GM19438 (cell line): ENCODE data around the gene NCF4.

Experiments
- ATAC-seq: cut with Tn5 transposase; IDR thresholded peaks from one replicate; pipeline ENCODE4 v1.9.1; 2021; ENCODE audit warnings: low read depth; ENCODE audit not compliant: unreplicated experiment

The NCF4 gene

GRCh38 chr22:36863979-36864378, 3.2 kb downstream of the NCF4 start:
- no peak for ATAC-seq

- ATAC-seq: no peak
Observed at GRCh38 chr22:36864454-36865215, 3.8 kb downstream of the NCF4 start.

- ATAC-seq: no peak
Observed at GRCh38 chr22:36865346-36865745, 4.5 kb downstream of the NCF4 start.

GRCh38 chr22:36867695-36868094, 6.9 kb downstream of the NCF4 start:
- ATAC-seq: no peak

GRCh38 chr22:36868546-36869181, 7.9 kb downstream of the NCF4 start:
- no peak for ATAC-seq

GRCh38 chr22:36870250-36870649, 9.4 kb downstream of the NCF4 start:
- ATAC-seq: no peak

GRCh38 chr22:36871669-36872081, 10.9 kb downstream of the NCF4 start:
- ATAC-seq: no peak

- ATAC-seq: no peak
Observed at GRCh38 chr22:36872084-36872483, 11.3 kb downstream of the NCF4 start.

GRCh38 chr22:36872866-36873498, 12.2 kb downstream of the NCF4 start:
- no peak for ATAC-seq

- ATAC-seq: peak; percentile 79
Observed at GRCh38 chr22:36873614-36874308, 13.0 kb downstream of the NCF4 start.

- no peak for ATAC-seq
Observed at GRCh38 chr22:36874309-36874696, 13.5 kb downstream of the NCF4 start.

- no peak for ATAC-seq
Observed at GRCh38 chr22:36874736-36875135, 13.9 kb downstream of the NCF4 start.

GRCh38 chr22:36875741-36876140, 14.9 kb downstream of the NCF4 start:
- no peak for ATAC-seq

GRCh38 chr22:36879775-36880174, 19.0 kb downstream of the NCF4 start:
- ATAC-seq: no peak

GRCh38 chr22:36881504-36882245, 20.9 kb downstream of the NCF4 start:
- no peak for ATAC-seq

GRCh38 chr22:36884349-36885158, 23.7 kb downstream of the NCF4 start:
- no peak for ATAC-seq

GRCh38 chr22:36885474-36885873, 24.7 kb downstream of the NCF4 start:
- ATAC-seq: no peak

- ATAC-seq: no peak
Observed at GRCh38 chr22:36886016-36886415, 25.2 kb downstream of the NCF4 start.

- ATAC-seq: no peak
Observed at GRCh38 chr22:36887162-36887561, 26.4 kb downstream of the NCF4 start.

- ATAC-seq: no peak
Observed at GRCh38 chr22:36891646-36892045, 30.8 kb downstream of the NCF4 start.
